KMS-11 (cell line): ENCODE data around the gene ANAPC13.

ENCODE experiments used
- H2AFZ ChIP-seq: fragments of 200-600 bp; sonication (generic); 2 replicates; pipeline ENCODE4 v1.6.1; 2016; ENCODE audit warnings: antibody characterized with exemption, mixed run types, low read depth
- H3K27ac ChIP-seq: fragments of 200-600 bp; sonication (generic); 2 replicates; pipeline ENCODE4 v1.6.1; 2016; ENCODE audit warnings: mild to moderate bottlenecking, mixed run types
- H3K27me3 ChIP-seq: fragments of 200-600 bp; sonication (generic); 2 replicates; pipeline ENCODE4 v1.6.1; 2017; ENCODE audit warnings: mild to moderate bottlenecking, low read depth, mixed run types, moderate library complexity; ENCODE audit not compliant: insufficient read depth
- H3K36me3 ChIP-seq: fragments of 200-600 bp; sonication (generic); 2 replicates; pipeline ENCODE4 v1.6.1; 2017; ENCODE audit warnings: mild to moderate bottlenecking, mixed run types; ENCODE audit not compliant: insufficient read depth
- H3K4me1 ChIP-seq: fragments of 200-600 bp; sonication (generic); 2 replicates; pipeline ENCODE4 v1.6.1; 2016; ENCODE audit warnings: mild to moderate bottlenecking, low read depth, mixed run types; ENCODE audit not compliant: poor library complexity, severe bottlenecking
- H3K4me2 ChIP-seq: fragments of 200-600 bp; sonication (generic); 2 replicates; pipeline ENCODE4 v1.7.0; 2016; ENCODE audit warnings: mild to moderate bottlenecking, mixed run types
- H3K4me3 ChIP-seq: fragments of 200-600 bp; sonication (generic); IDR thresholded peaks from 2 replicates; pipeline ENCODE4 v1.6.1; 2017; ENCODE audit warnings: low read depth, low read length, mixed read lengths; ENCODE audit not compliant: insufficient read depth
- H3K79me2 ChIP-seq: fragments of 200-600 bp; sonication (generic); 2 replicates; pipeline ENCODE4 v1.6.1; 2016; ENCODE audit warnings: low read depth, mixed run types; ENCODE audit not compliant: insufficient read depth
- H3K9ac ChIP-seq: fragments of 200-600 bp; sonication (generic); 2 replicates; pipeline ENCODE4 v1.6.1; 2016; ENCODE audit warnings: mild to moderate bottlenecking, mixed run types
- H4K20me1 ChIP-seq: fragments of 200-600 bp; sonication (generic); 2 replicates; pipeline ENCODE4 v1.6.1; 2016; ENCODE audit warnings: mild to moderate bottlenecking, mixed run types; ENCODE audit not compliant: insufficient read depth
- TF ChIP-seq, protein P1 (sequence below): fragments of 200-600 bp; sonication (generic); conservative IDR thresholded peaks from 2 replicates; pipeline ENCODE4 v1.6.1; 2017; ENCODE audit warnings: low read depth, mild to moderate bottlenecking, antibody characterized with exemption, low read length, moderate library complexity, mixed read lengths

The ANAPC13 gene

GRCh38 chr3:134517791-134518190, 32.0 kb upstream of the ANAPC13 start:
- Histone ChIP-seq H3K79me2 (0 out of 2 replicates have a peak, but pooled peaks cover 3% of the 10 kb centered on the region), H3K4me2 (no peak overlapping the region), H3K4me1 (peaks cover 5% of the 10 kb centered on the region), H3K27me3 (no peaks in the 10 kb centered on the region), H3K27ac (no peak overlapping the region), H2AFZ (no peak overlapping the region), H3K9ac (no peak overlapping the region), H3K4me3 (no peak overlapping the region), H3K36me3 (no peaks in the 10 kb centered on the region), H4K20me1 (no peaks in the 10 kb centered on the region)
- TF ChIP-seq, protein P1, sequence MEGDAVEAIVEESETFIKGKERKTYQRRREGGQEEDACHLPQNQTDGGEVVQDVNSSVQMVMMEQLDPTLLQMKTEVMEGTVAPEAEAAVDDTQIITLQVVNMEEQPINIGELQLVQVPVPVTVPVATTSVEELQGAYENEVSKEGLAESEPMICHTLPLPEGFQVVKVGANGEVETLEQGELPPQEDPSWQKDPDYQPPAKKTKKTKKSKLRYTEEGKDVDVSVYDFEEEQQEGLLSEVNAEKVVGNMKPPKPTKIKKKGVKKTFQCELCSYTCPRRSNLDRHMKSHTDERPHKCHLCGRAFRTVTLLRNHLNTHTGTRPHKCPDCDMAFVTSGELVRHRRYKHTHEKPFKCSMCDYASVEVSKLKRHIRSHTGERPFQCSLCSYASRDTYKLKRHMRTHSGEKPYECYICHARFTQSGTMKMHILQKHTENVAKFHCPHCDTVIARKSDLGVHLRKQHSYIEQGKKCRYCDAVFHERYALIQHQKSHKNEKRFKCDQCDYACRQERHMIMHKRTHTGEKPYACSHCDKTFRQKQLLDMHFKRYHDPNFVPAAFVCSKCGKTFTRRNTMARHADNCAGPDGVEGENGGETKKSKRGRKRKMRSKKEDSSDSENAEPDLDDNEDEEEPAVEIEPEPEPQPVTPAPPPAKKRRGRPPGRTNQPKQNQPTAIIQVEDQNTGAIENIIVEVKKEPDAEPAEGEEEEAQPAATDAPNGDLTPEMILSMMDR = no peak

- Histone ChIP-seq H3K79me2 (no peaks in the 10 kb centered on the region), H3K9ac (no peak overlapping the region), H3K36me3 (no peaks in the 10 kb centered on the region), H3K27ac (no peak overlapping the region), H3K4me2 (no peak overlapping the region), H3K4me3 (no peak overlapping the region), H2AFZ (no peak overlapping the region), H4K20me1 (no peaks in the 10 kb centered on the region), H3K4me1 (peaks cover 5% of the 10 kb centered on the region), H3K27me3 (no peaks in the 10 kb centered on the region)
- TF ChIP-seq, protein P1 = no peak
These were observed 31.1 kb upstream of the ANAPC13 start for GRCh38 chr3:134516905-134517304.

- H3K79me2 ChIP-seq = no peaks in the 10 kb centered on the region
- no peak overlapping the region for H3K27ac ChIP-seq
- H3K9ac ChIP-seq = no peak overlapping the region
- H3K36me3 ChIP-seq = no peaks in the 10 kb centered on the region
- H2AFZ ChIP-seq = no peak overlapping the region
- TF ChIP-seq, protein P1 = no peak
- no peak overlapping the region for H3K4me3 ChIP-seq
- H3K4me2 ChIP-seq = no peak overlapping the region
- no peaks in the 10 kb centered on the region for H4K20me1 ChIP-seq
- no peaks in the 10 kb centered on the region for H3K4me1 ChIP-seq
- H3K27me3 ChIP-seq = no peaks in the 10 kb centered on the region
These were observed 25.7 kb upstream of the ANAPC13 start for GRCh38 chr3:134511500-134511899.

GRCh38 chr3:134505485-134505884, 19.7 kb upstream of the ANAPC13 start:
- TF ChIP-seq, protein P1 = no peak
- Histone ChIP-seq H3K4me3 (no peak overlapping the region), H3K36me3 (no peaks in the 10 kb centered on the region), H3K27ac (no peak overlapping the region), H3K4me2 (no peak overlapping the region), H4K20me1 (no peaks in the 10 kb centered on the region), H3K4me1 (no peaks in the 10 kb centered on the region), H3K79me2 (peaks cover 7% of the 10 kb centered on the region; the same call in 1 of the 2 replicates), H3K27me3 (no peaks in the 10 kb centered on the region), H3K9ac (no peak overlapping the region), H2AFZ (no peak overlapping the region)
